ENCODE data around the gene TLR5.

TLR5 gene

GRCh38 chr1:223137455-223138085 lies 5.5 kb downstream of the TLR5 start:
- Histone ChIP-seq H3K9me3 (no peaks in the 10 kb centered on the region), H3K36me3 (no peaks in the 10 kb centered on the region), H3K27me3 (peaks cover 39% of the 10 kb centered on the region), H3K4me1 (no peaks in the 10 kb centered on the region), H3K4me3 (ENCODE audit: low read depth, low read length) (no peak overlapping the region)
- DNase-seq, result no peak
- TF ChIP-seq CTCF (IDR thresholded peaks at IDR 0.05; ENCODE audit: low read depth, low read length), result no peak

GRCh38 chr1:223136086-223136485 lies 7.0 kb downstream of the TLR5 start:
- no peaks in the 10 kb centered on the region for H3K4me1 ChIP-seq
- no peak for DNase-seq
- 0 out of 2 replicates have a peak, but pooled peaks have one; percentile 4 for TF ChIP-seq CTCF (IDR thresholded peaks at IDR 0.05; ENCODE audit: low read depth, low read length)

DNA sequence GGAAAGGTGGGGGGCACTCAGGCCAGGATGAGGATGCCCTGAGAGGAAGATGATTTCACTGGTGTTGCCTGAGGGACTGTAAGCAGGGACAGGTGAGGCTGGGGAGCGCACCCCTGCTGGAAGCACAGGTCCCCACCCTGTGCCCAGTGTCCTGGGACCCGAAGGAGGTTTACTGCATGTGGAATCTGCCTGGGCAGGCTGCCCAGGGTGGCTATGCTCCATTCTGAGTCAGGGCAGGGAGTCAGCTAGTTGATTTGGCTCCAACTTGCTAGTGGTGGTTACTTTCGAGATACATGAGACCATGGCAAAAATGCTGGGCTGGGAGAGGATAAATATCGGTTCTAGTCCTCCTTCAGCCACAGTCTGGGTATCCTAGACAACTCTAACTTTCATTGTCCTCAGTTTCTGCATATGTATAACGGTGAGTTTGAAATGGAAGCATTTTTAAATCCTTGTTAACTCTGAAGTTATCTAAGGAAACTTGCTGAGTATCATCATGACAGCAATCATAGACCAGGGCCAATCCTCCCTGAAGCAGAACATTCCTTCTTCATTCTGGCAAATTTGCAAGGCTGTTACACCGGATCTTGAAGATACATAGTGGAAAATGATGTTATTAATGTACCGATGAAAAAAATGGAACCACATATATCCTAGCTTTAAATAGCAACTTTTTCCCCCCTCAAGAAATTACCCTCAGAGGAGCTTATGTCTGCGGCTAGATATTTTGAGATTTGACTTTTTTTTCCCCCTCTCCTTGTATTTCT lies 7.7 kb downstream of the TLR5 start:
- peaks cover 41% of the 10 kb centered on the region for H3K27me3 ChIP-seq
- no peak overlapping the region for H3K4me3 ChIP-seq (ENCODE audit: low read depth, low read length)
- no peak for TF ChIP-seq CTCF (IDR thresholded peaks at IDR 0.05; ENCODE audit: low read depth, low read length)
- no peak for DNase-seq
- H3K9me3 ChIP-seq, result no peaks in the 10 kb centered on the region
- H3K4me1 ChIP-seq, result no peaks in the 10 kb centered on the region
- no peaks in the 10 kb centered on the region for H3K36me3 ChIP-seq

More at GRCh38 chr1:223136086-223136485, 7.0 kb downstream of the TLR5 start:
- H3K4me3 ChIP-seq (ENCODE audit: low read depth, low read length), result no peak overlapping the region
- peaks cover 41% of the 10 kb centered on the region for H3K27me3 ChIP-seq
- H3K36me3 ChIP-seq, result no peaks in the 10 kb centered on the region
- no peaks in the 10 kb centered on the region for H3K9me3 ChIP-seq

DNA sequence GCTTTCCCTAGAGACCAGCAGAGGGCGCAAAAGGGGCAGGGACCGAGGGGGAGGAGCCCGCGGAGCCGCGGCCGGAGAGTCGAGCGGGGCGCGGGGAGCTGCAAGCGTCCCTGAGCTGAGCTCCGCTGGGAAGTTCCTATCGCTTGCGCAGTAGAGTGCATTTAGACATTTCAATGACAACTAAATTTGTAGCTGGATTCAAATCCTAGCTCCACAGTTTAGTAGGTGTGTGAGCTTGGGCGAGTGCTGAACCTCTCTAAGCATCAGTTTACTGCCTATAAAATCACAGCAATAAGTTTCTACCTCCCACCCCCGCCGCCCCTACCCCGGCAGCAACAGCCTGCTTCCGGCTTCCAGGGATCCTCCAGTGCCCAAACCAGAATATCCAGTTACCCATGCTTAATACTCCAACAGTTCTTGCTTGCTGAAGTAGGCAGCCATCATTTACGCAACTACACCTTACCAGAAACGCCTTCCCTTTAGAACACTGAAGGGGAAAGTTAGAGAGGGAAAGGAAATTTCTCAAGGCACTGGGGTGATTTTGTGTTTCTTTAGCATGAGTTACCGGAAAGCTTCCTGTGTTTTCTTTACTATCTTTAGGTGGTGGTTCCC lies 9.1 kb downstream of the TLR5 start:
- H3K9me3 ChIP-seq, result no peaks in the 10 kb centered on the region
- peak; percentile 85 for DNase-seq
- peaks cover 41% of the 10 kb centered on the region for H3K27me3 ChIP-seq
- H3K4me1 ChIP-seq, result no peaks in the 10 kb centered on the region
- TF ChIP-seq CTCF (IDR thresholded peaks at IDR 0.05; ENCODE audit: low read depth, low read length), result peak; percentile 91
- peak overlapping the region; percentile 17 for H3K4me3 ChIP-seq (ENCODE audit: low read depth, low read length)
- no peaks in the 10 kb centered on the region for H3K36me3 ChIP-seq

- Histone ChIP-seq H3K9me3 (no peaks in the 10 kb centered on the region), H3K4me3 (ENCODE audit: low read depth, low read length) (peak overlapping the region; percentile 8; the same call in 1 of the 2 replicates), H3K36me3 (no peaks in the 10 kb centered on the region), H3K27me3 (peaks cover 41% of the 10 kb centered on the region), H3K4me1 (no peaks in the 10 kb centered on the region)
- no peak for DNase-seq
- no peak for TF ChIP-seq CTCF (IDR thresholded peaks at IDR 0.05; ENCODE audit: low read depth, low read length)
These were observed 9.7 kb downstream of the TLR5 start for GRCh38 chr1:223133306-223133823.

Data from BE2C (cell line).